Mucosa of descending colon (tissue), 3 donors: ENCODE results near the gene TSFM. TPM values are rescaled to one million over a fixed set of nuclear protein-coding genes. Genes with fewer than 3 reads are reported as not detected.

Experiments
- ATAC-seq: fragments of 200-7000 bp; cut with Tn5 transposase; one replicate; pipeline ENCODE4 v1.9.1; 2020; ENCODE audit warnings: mild to moderate bottlenecking, moderate library complexity
- DNase-seq, 3 donors: peaks; one replicate each; pipeline ENCODE4 v3.0.0-alpha.2; 2020
- H3K36me3 ChIP-seq: fragments of 200-600 bp; one replicate; pipeline ENCODE4 v1.8.0; 2021; ENCODE audit warnings: low read depth, mild to moderate bottlenecking
- H3K4me1 ChIP-seq: fragments of 200-600 bp; one replicate; pipeline ENCODE4 v1.8.0; 2021; ENCODE audit warnings: low read depth, mild to moderate bottlenecking
- H3K4me3 ChIP-seq: fragments of 200-600 bp; one replicate; pipeline ENCODE4 v1.8.0; 2021; ENCODE audit warnings: mild to moderate bottlenecking
- H3K9me3 ChIP-seq: fragments of 200-600 bp; one replicate; pipeline ENCODE4 v1.8.0; 2021; ENCODE audit warnings: mild to moderate bottlenecking
- CTCF ChIP-seq: fragments of 200-600 bp; IDR thresholded peaks from one replicate; pipeline ENCODE4 v1.8.0; 2022; ENCODE audit warnings: antibody characterized with exemption, mild to moderate bottlenecking
- intact Hi-C, 2 donors: fragments of 100-400 bp; cut with DNase I in 1 of 2; cut with micrococcal nuclease in 1 of 2; formaldehyde crosslinking; loops; one replicate each; pipeline versions ENCODE4 v1.11.0 to v1.11.1; 2022; cut with DNase I, micrococcal nuclease
- total RNA-seq, 3 donors: library from RNA; stranded (reverse); fragmentation: NEBNext Ultra II Directional in 2 of 3; extraction: Animal tissue kit (Norgen Biotek cat#: 25700) in 2 of 3; gene quantifications; one replicate each; pipeline versions ENCODE4 v1.2.1 to v1.2.4, GENCODE V29; 2021 to 2023
- donor health status: DM: no; HTN: no; CAD: no; lungs with moderate emphysema.
- donor health status: DM: no; HTN: no; CAD: no.
- donor health status: DM: no; HTN: yes; CAD: no.

TSFM gene
- total RNA-seq, 3 donors from 2014 or later, result 26.1 to 32.9 (median 29.0) TPM

- Histone ChIP-seq H3K36me3 (no peaks in the 10 kb centered on the region), H3K4me1 (peaks cover 22% of the 10 kb centered on the region), H3K4me3 (no peak overlapping the region), H3K9me3 (no peaks in the 10 kb centered on the region)
- ATAC-seq, result peak; percentile 42
- TF ChIP-seq CTCF, result no peak
- intact Hi-C loops, result no loop called here
- DNase-seq, result peak; percentile 52 to 83 (median 59)
These were observed 41.8 kb upstream of the TSFM start for GRCh38 chr12:57740656-57741412.

- DNase-seq, result no peak
- intact Hi-C loops, result no loop called here
- Histone ChIP-seq H3K9me3 (no peaks in the 10 kb centered on the region), H3K4me1 (peaks cover 22% of the 10 kb centered on the region), H3K36me3 (no peaks in the 10 kb centered on the region), H3K4me3 (no peak overlapping the region)
- ATAC-seq, result no peak
- no peak for TF ChIP-seq CTCF
These were observed 41.2 kb upstream of the TSFM start for GRCh38 chr12:57741413-57741789.

DNA sequence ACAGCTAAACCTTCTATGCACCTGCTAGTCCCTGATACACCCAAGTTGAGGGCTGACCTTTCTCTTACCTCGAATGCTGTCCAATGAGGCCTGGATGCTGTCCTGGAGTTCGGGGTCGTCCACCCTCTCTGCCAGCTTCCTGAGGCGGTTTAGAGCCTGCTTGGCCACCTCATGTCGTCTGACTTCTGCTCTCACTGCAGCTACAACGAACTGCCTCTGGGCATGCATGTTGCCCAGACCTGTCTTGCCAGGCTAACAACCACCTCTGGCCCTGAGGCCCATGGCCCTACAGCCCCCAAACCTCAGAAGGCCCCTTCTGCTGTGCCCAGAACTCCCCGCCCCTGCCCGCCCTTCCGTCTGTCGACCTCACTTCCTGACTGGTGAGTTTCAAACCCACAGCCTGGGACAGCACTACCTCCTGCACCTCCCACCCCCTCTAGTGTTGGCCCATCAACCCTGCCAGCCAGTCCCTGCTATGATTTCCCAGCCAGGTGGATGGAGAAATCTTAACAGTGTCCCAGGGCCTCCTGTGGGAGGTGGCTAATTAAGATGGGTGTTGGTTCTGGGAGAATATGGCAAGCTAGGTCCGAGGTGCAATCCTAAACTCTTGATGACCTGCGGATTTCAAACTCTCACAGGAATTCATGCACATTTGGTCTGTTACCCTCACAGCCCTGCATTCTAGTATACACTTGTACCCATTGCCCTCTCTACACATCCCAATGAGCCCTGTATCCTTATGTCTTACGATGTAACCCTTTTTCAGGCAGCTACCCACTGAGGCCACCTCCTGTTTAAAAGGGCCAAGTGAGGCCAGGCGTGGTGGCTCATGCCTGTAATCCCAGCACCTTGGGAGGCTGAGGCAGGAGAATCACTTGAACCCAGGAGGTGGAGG lies 40.5 kb upstream of the TSFM start:
- DNase-seq, result peak; percentile 60 to 83 (median 64)
- H3K36me3 ChIP-seq, result no peaks in the 10 kb centered on the region
- ATAC-seq, result peak; percentile 44
- H3K4me1 ChIP-seq, result peaks cover 22% of the 10 kb centered on the region
- H3K4me3 ChIP-seq, result no peak overlapping the region
- no peaks in the 10 kb centered on the region for H3K9me3 ChIP-seq
- intact Hi-C loops, result no loop called here
- TF ChIP-seq CTCF, result no peak

GRCh38 chr12:57743769-57744168 lies 38.8 kb upstream of the TSFM start:
- intact Hi-C loops, result no loop called here

More at GRCh38 chr12:57743769-57744168, 38.8 kb upstream of the TSFM start:
- TF ChIP-seq CTCF, result no peak
- no peak for DNase-seq
- Histone ChIP-seq H3K9me3 (no peaks in the 10 kb centered on the region), H3K4me1 (peaks cover 7% of the 10 kb centered on the region), H3K4me3 (no peak overlapping the region), H3K36me3 (no peaks in the 10 kb centered on the region)
- ATAC-seq, result no peak
